SU-DHL-6 (cell line): ENCODE results near the gene NFIB.

Experiments
- H2AFZ ChIP-seq: fragments of 200-600 bp; sonication (generic); 2 replicates; pipeline ENCODE4 v1.6.1; 2014; ENCODE audit warnings: low read depth, mild to moderate bottlenecking, moderate library complexity, mixed read lengths, antibody characterized with exemption, low read length; ENCODE audit not compliant: severe bottlenecking
- H3F3A ChIP-seq: fragments of 200-600 bp; shearing (Covaris generic); 2 replicates; pipeline ENCODE4 v1.6.0; 2016; ENCODE audit warnings: antibody characterized with exemption, mild to moderate bottlenecking; ENCODE audit not compliant: insufficient read depth
- H3K27ac ChIP-seq: fragments of 200-600 bp; sonication (generic); 2 replicates; pipeline ENCODE4 v1.5.1; 2016; ENCODE audit warnings: low read depth, mild to moderate bottlenecking, low read length, moderate library complexity, mixed read lengths
- H3K27me3 ChIP-seq: fragments of 200-600 bp; sonication (generic), shearing (Covaris generic); 2 replicates; pipeline ENCODE4 v1.6.0; 2014; ENCODE audit warnings: mild to moderate bottlenecking, low read length
- H3K36me3 ChIP-seq: fragments of 200-600 bp; sonication (generic); 2 replicates; pipeline ENCODE4 v1.6.1; 2014; ENCODE audit warnings: mild to moderate bottlenecking, low read length, mixed read lengths
- H3K4me2 ChIP-seq: fragments of 300-600, 200-600 bp; shearing (Covaris generic), sonication (generic); 2 replicates; pipeline ENCODE4 v1.6.0; 2014; ENCODE audit warnings: low read length, low read depth, mild to moderate bottlenecking; ENCODE audit not compliant: poor library complexity, severe bottlenecking
- H3K4me3 ChIP-seq: fragments of 200-600 bp; sonication (generic); 2 replicates; pipeline ENCODE4 v1.5.1; 2014; ENCODE audit warnings: antibody characterized with exemption, low read length, mild to moderate bottlenecking, mixed read lengths; ENCODE audit not compliant: insufficient read depth, poor library complexity, severe bottlenecking
- H3K79me2 ChIP-seq: fragments of 200-600 bp; sonication (generic); 2 replicates; pipeline ENCODE4 v1.6.1; 2014; ENCODE audit warnings: mild to moderate bottlenecking, low read length, moderate library complexity; ENCODE audit not compliant: insufficient read depth
- H3K9ac ChIP-seq: fragments of 200-600 bp; sonication (generic); 2 replicates; pipeline ENCODE4 v1.7.0; 2014; ENCODE audit warnings: mild to moderate bottlenecking, low read length
- H3K9me2 ChIP-seq: fragments of 200-600 bp; sonication (generic); replicated peaks from 2 replicates; pipeline ENCODE4 v1.6.1; 2014; ENCODE audit warnings: low read length; ENCODE audit not compliant: insufficient read depth
- H3K9me3 ChIP-seq: fragments of 200-600 bp; sonication (generic); 2 replicates; pipeline ENCODE4 v1.6.1; 2014; ENCODE audit warnings: low read length, mixed read lengths; ENCODE audit not compliant: insufficient read depth
- H4K20me1 ChIP-seq: fragments of 200-600 bp; sonication (generic); 2 replicates; pipeline ENCODE4 v1.6.1; 2014; ENCODE audit warnings: low read depth, mild to moderate bottlenecking, antibody characterized with exemption, low read length, moderate library complexity, mixed read lengths
- EZH2phosphoT487 ChIP-seq: fragments of 200-600 bp; sonication (generic), shearing (Covaris generic); conservative IDR thresholded peaks from 2 replicates; pipeline ENCODE4 v1.6.1; 2018; ENCODE audit warnings: mild to moderate bottlenecking, antibody characterized with exemption, low read length, moderate library complexity, mixed read lengths
- TF ChIP-seq, protein P1 (sequence below): fragments of 200-600 bp; sonication (generic); IDR thresholded peaks from one replicate; pipeline ENCODE4 v1.5.1; 2017; ENCODE audit warnings: antibody characterized with exemption, mild to moderate bottlenecking, low read length, moderate library complexity; ENCODE audit not compliant: insufficient read depth, poor library complexity, severe bottlenecking

The NFIB gene

DNA sequence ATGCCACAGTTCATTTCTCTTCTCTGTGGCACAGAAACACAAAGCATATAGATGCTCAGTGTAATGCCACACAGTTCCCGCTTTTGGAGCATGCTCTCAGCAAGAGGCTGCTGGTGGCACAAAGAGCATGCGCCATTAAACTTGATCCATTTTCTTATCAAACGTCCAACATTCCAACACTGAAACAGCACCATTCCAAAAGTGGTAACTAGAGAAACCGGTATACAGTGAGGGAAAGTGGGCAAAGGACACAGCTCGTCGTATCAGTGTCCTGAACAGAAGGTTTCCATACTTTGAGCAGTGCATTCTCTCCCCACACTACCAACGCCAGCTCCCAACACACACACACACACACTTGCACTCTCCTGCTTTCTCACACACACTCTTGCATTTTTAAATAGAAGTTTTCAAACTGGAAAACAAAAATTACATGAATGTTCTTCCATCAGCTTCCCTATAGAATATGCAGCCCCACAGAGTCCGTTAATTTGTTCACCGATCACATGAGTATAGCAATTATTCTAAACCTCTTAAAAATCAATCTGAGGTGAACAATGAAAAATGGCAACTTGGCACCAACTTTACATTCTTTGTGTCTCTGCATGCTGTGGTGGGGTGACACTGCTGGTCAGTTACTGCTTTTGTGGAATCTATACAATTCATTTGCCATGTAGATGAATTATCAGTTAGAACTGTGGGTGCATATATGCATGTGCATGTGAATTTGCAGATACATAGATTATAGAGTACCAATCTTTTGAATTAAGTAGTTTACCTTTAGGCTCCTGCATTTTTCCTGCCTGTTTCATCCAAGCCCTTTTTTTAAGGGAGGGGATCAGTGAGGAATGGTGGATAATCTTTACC, 5.7 kb downstream of the NFIB start:
- H3K9me2 ChIP-seq = no peaks in the 10 kb centered on the region

DNA sequence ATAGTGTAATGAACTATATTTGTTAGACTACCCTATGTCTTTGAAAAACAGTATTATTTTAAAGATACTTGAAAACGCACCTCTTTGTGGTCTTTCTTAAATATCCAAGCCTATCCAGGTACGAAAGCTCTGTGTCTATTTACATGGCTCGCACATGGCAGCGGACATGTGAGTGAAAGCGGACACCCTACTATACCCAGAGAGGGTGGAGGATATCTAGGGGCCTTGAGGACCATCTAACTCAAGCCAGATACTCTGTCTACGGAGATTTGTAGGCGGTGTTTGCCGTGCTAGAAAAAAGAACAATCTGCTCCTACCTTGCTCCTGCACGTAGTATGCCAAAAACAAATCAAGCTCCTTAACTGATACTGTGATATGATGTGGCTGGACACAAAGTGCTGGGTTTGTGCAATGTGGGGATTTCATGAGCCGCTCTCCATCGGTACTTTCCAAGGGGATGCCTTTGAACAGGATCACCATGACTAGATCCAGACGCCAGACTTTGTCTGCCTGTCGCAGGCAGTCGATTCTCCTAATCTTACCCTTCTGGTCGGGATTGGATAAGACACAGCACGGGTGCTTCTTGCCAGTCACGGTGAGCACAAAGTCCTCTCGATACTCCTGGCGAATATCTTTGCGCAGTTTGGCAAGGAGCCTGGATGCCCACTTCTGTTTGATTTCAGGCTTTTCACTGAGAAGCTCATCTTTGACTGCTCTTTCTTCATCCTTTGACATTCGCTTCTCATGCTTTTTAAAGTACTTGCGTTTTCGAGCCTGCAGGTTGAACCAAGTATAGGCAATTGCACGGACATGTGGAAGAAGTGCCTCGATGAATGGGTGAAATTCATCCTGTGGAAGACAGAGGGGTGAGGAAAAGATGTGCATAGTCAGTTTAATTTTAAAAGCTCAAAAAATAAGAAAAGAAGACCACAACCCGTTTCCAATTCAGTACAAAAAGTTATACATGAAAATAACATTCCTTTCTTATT, 7.0 kb downstream of the NFIB start:
- Histone ChIP-seq H3K27ac (no peak overlapping the region), H3K9me3 (no peaks in the 10 kb centered on the region), H3K4me2 (no peak overlapping the region), H3K27me3 (no peaks in the 10 kb centered on the region), H3K9me2 (no peaks in the 10 kb centered on the region), H3F3A (no peaks in the 10 kb centered on the region), H2AFZ (no peak overlapping the region), H3K9ac (no peak overlapping the region), H3K4me3 (no peak overlapping the region), H4K20me1 (no peaks in the 10 kb centered on the region), H3K79me2 (no peaks in the 10 kb centered on the region), H3K36me3 (no peaks in the 10 kb centered on the region)
- TF ChIP-seq, protein P1, sequence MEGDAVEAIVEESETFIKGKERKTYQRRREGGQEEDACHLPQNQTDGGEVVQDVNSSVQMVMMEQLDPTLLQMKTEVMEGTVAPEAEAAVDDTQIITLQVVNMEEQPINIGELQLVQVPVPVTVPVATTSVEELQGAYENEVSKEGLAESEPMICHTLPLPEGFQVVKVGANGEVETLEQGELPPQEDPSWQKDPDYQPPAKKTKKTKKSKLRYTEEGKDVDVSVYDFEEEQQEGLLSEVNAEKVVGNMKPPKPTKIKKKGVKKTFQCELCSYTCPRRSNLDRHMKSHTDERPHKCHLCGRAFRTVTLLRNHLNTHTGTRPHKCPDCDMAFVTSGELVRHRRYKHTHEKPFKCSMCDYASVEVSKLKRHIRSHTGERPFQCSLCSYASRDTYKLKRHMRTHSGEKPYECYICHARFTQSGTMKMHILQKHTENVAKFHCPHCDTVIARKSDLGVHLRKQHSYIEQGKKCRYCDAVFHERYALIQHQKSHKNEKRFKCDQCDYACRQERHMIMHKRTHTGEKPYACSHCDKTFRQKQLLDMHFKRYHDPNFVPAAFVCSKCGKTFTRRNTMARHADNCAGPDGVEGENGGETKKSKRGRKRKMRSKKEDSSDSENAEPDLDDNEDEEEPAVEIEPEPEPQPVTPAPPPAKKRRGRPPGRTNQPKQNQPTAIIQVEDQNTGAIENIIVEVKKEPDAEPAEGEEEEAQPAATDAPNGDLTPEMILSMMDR = no peak
- no peak for TF ChIP-seq EZH2phosphoT487

More for the DNA sequence above, 5.7 kb downstream of the NFIB start:
- H4K20me1 ChIP-seq = no peaks in the 10 kb centered on the region
- H3K9ac ChIP-seq = no peak overlapping the region
- no peaks in the 10 kb centered on the region for H3K9me3 ChIP-seq
- H3K79me2 ChIP-seq = no peaks in the 10 kb centered on the region
- no peaks in the 10 kb centered on the region for H3K27me3 ChIP-seq
- H2AFZ ChIP-seq = no peak overlapping the region
- H3K4me2 ChIP-seq = no peak overlapping the region
- no peaks in the 10 kb centered on the region for H3K36me3 ChIP-seq
- no peak overlapping the region for H3K27ac ChIP-seq
- TF ChIP-seq, protein P1 = no peak
- no peak for TF ChIP-seq EZH2phosphoT487
- H3F3A ChIP-seq = no peaks in the 10 kb centered on the region
- H3K4me3 ChIP-seq = no peak overlapping the region

DNA sequence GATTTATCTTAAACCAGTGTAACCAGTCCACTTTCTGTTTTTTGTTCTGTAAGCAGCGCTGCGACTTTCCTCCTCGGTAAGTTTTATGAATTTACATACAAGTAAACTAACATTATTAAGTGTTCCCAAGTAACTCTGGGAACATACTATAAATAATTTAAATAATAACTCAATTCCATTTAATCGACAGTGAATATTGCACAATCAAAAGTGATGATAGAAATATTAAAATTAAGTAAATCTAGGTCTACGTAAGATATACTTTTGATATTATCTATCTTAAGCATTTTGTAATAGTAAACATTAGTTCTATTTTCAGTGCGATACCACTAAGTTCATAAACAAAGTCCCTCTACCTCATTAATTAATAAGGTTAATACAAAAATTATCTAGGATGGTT, 7.8 kb downstream of the NFIB start:
- Histone ChIP-seq H3K9me3 (no peaks in the 10 kb centered on the region), H3K4me2 (no peak overlapping the region), H4K20me1 (no peaks in the 10 kb centered on the region), H3K9ac (no peak overlapping the region), H3F3A (no peaks in the 10 kb centered on the region), H3K36me3 (no peaks in the 10 kb centered on the region), H3K27ac (no peak overlapping the region), H3K79me2 (no peaks in the 10 kb centered on the region), H3K9me2 (no peaks in the 10 kb centered on the region), H3K4me3 (no peak overlapping the region), H2AFZ (no peak overlapping the region), H3K27me3 (no peaks in the 10 kb centered on the region)
- TF ChIP-seq, protein P1 = no peak
- no peak for TF ChIP-seq EZH2phosphoT487
